Measurements from ENCODE around the gene CATSPERE.

Gene CATSPERE, protein sequence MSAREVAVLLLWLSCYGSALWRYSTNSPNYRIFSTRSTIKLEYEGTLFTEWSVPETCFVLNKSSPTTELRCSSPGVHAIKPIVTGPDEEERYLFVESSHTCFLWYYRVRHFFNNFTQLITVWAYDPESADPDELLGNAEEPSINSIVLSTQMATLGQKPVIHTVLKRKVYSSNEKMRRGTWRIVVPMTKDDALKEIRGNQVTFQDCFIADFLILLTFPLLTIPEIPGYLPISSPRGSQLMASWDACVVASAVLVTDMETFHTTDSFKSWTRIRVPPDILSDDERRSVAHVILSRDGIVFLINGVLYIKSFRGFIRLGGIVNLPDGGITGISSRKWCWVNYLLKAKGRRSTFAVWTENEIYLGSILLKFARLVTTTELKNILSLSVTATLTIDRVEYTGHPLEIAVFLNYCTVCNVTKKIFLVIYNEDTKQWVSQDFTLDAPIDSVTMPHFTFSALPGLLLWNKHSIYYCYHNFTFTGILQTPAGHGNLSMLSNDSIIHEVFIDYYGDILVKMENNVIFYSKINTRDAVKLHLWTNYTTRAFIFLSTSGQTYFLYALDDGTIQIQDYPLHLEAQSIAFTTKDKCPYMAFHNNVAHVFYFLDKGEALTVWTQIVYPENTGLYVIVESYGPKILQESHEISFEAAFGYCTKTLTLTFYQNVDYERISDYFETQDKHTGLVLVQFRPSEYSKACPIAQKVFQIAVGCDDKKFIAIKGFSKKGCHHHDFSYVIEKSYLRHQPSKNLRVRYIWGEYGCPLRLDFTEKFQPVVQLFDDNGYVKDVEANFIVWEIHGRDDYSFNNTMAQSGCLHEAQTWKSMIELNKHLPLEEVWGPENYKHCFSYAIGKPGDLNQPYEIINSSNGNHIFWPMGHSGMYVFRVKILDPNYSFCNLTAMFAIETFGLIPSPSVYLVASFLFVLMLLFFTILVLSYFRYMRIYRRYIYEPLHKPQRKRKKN

DNA sequence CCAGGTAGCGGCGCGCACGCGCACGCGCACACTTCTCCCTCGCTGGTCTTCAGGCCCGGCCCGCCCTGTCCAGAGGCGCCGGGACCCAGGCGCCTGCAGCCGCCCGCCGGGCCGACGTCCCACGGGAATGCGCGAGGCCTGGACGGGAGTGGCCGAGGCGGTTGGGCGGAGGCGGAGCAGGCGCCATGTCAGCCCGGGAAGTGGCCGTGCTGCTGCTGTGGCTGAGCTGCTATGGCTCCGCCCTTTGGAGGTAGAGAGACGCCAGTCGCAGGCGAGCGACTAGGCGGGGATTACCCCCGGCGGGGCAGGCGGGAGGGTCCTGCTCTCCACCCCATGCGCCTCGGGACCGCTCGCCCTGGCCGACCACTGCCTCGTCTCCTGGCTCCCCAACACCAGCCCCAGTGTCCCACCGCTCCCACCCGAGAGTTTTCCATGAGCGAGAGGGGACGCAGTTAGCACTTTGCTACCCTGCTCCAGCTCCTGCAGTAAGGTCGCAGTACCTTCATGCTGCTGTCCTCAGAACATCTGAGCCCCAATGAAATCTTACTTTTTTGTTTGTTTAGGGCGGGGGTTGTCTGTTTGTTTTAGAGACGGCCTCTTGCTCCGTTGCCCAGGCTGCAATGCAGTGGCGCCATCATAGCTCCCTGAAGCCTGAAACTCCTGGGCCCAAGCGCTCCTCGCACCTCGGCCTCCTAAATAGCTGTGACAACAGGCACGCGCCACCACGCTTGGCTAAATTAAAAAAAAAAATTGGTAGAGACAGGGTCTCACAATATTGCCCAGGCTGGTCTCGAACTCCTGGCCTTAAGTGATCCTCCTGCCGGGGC lies at the start of gene CATSPERE:
Gene CATSPERE, plus strand, starts transcription at position 29 of the 827 bp plus-strand sequence. Its CDS starts 157 bp downstream, at position 186.
- peak; percentile 80 for DNase-seq

DNA sequence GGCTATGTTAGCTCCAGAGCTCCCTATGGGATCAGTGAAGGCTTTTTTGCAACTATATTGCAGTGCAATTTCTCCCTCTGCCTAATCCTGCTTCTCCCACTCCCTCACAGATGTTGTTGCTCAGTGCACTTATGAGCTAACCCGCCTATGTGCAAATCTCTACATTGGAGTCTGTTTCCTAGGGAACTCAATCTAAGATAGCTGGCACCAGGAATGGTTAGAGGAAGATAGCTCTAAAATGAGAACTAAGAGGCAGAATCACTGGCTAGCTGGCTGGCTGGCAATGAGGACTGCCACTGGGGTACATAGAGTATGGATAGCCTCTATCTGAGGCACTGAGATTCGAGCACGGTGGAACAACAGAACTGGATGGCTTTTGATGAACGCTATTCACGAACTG lies 48.9 kb upstream of the CATSPERE start:
- DNase-seq = no peak

DNA sequence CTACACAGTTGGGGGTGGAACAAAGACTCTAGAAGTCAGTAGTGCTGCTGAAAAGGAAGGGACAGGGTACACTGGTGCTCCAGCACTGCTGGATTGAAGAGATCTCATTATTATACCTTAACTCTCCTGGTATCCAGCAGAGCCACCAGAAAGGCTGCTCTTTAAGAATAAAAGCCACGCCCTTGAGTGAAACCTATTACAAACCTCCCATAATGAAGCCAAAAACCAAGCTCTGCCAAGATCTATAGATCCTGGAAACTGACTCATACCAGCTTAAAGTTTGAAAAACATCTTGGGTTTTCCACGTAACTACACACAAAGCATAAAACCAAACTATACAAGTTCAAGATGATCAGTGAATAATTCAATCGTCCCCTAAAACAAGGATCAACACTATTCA lies 47.3 kb upstream of the CATSPERE start:
- DNase-seq = no peak

DNA sequence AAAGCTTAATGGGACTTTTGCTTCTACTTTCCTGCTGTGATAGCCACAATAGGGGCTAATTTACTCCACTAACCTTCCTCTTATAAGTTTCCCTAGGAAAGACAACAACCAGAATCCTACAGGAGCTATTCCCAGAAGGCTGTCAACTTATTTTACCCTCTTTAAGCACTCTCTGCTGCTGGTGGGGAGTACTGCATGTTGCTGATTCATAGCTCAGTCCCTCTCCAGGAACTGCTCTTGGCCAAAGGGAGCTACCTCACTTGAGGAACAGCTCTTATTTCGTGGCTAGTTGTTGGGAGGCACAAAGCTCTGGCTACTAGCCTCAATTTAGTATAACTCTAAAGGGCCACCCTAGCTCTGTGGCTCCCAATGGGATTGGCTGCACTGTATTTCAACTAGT lies 46.5 kb upstream of the CATSPERE start:
- DNase-seq = no peak

DNA sequence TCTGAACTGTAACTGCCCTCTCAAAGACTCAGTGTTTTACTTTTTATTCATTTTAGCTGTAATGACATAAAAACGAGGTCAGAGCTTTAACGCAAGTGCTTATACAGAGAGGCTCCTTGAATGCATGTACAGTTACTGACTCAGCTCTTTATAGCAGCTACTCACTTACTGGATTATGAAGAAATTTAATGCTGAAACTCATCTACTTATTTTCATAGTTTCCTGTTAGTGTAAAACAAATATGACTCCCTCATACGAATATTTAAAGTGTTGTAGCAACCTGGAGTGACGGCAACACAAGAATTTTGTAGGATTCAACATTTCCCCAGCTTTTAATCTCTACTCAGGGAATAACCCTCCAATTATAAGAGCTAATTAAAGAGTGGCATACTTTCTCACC lies 42.0 kb upstream of the CATSPERE start:
- DNase-seq = no peak

DNA sequence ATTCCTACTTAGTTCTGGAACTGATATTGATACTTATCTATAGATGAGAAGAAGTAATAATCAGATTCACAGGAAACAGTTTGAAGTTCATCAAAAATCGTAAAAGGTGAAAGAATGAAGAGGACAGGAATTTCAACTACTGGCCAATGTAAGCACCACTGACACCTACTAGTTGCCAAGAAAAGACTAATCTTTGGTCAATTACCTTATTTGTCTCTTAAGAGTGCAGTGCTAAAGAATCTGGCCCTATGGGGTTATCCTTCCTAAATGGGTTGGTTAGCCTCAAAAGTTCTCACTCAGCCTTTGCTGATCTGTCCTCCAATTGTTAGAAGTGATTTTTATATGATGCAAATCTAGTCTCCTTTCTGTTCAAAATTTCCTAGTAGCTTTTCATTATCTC lies 38.9 kb upstream of the CATSPERE start:
- no peak for DNase-seq

DNA sequence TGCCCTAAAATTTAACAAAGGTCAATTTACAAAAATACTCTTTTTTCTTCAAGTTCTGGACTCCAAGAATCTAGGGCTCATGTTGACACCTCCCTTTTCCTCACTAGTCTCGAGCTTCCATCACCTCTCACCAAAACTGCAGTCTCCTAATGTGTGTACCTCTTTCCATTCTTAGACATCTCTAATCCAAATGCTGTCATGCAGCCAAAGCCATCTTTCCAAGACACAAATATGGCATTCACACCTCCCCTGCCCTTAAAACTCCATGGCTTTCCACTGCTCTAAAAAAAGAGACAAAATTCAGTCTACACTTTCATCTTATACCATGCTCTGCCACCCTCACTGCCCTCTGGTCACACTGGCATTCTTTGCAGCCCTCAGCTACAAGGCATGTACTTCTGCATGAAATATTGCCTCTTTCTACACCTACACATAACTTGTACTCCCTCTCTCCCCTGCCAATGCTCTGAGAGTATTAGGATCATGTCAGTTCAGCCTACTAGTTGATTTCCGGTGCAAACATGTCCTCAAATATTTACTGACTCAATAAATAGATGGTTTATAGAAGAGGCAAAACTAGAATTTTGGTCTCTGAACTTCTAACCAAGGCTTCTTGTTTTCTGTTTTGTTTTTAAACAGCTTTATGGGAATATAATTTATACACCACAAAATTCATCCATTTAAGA lies 36.3 kb upstream of the CATSPERE start:
- no peak for DNase-seq

DNA sequence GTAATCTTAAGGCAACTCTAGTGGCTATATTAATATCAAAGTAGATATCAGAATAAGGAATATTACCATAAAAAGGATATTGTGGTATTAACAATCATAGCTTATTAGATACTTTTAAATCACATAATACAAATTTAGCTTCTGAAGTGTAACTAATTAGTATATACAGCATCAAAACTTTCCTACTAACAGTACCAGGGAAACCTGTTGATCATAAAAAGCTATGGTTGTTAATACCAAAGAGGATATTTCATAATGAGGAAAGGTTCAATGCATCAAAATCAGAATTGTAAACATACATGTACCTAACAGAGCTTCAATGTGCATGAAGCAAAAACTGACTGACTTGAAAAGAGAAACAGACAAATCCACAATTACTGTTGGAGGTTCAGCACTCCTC lies 33.4 kb upstream of the CATSPERE start:
- no peak for DNase-seq

DNA sequence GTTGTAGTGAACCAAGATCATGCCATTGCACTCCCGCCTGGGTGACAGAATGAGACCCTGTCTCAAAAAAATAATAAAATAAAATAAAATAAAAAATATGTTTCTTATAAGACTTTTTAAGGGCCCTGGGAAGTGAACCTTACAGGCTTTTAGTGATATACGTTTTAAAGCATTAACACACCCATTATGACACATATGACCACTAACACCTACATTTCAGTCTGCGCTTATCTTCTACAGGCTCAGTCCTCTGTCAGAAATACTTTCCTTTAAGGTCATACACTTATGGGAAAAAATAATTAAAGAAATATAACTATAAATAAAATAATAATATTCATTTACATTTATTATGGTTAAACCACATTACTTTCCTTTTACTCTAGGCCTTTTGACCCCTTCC lies 31.3 kb upstream of the CATSPERE start:
- no peak for DNase-seq

DNA sequence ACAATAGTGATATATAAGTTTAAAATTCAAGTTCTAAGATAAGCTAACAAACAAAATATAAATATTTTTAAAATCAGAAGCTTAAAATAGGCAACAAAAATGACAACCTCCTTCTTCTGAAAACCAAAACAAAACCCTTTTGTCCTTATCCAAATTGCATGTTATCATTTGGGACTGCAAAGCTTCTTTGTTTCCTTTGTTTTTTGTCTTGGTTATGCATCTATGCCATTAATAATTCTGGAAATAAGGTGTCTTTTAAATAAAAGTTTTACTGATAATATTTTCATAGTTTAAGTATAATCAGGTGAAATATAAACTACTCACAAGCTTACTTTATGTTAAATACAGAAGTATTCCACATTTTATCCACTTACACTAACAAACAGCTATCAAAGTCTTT lies 29.9 kb upstream of the CATSPERE start:
- no peak for DNase-seq

DNA sequence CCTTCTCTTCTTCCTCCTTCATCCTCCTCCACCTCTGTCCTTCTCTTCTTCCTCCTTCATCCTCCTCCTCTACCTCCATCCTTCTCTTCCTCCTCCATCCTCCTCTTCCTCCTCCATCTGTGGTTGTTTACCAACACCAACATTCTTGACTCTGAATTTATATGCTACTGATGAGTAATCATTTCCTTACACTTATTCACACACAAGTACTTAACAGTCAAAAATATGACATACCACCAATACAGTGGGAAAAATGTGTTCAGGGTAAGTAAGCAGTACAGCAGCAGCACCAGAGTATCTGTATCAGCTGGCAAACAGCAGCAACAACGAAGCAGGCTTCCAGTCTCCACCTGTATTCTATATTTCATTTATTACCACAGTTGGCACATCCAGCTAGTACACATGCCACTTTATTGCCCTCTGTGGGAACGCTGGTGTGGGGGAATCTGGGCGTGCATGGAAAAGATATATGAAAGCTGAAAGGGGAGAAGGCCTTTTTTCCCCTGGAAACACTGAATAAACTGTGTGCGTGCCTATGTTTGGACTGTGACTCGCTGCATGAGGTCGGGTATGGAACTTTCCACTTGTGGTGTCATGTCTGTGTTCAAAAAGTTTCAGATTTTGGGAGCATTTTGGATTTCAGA lies 25.4 kb upstream of the CATSPERE start:
- DNase-seq = no peak

DNA sequence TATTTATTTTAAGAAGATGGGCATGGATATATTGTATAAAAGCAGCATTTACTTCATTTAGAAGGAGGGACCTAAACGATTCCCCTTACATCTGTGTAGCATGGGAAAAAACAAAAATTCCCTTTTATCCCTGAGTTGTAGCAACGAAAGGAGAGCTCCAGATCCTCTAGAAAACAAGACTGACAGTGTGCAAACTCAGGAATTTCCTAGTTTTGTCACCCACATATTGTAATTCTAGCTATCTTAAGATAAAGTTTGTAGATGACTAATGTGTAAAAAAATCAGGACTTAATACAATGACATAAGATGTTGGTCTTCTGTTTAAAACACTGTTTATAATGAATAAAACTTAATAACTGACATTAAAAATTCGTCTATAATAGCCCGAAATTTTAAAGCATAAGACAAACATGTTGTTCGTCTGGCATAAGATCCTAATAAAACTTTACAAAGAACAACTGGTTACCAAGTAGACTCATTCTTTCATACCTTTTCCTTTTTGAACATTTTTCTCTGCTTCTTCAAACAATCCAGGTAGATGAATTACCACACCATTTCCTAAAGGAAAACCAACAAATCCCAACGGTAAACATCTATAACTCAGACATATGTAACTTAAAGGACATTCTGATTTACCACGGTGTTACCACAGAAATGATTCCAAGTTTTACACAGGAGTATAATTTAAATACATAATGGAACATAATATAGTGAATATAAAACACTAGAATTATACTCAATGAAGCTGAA lies 24.6 kb upstream of the CATSPERE start:
- no peak for DNase-seq

DNA sequence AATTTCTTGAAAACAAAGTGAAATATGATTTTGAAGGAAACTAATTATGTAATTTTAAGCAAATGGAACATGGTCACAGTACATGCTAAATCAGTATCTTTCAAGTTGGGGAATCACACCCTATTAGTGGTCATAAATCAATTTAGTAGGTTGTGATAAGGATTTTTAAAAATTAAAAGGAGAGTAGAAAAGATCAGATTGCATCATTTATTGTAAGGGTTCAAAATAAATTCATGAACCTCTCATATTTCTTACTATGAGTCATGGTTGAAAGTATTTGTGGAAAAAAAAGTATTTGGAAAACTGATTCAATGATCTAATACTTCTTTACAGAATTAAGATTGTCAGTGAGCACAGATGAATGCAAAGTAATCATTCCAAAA lies 24.0 kb upstream of the CATSPERE start:
- DNase-seq = no peak

DNA sequence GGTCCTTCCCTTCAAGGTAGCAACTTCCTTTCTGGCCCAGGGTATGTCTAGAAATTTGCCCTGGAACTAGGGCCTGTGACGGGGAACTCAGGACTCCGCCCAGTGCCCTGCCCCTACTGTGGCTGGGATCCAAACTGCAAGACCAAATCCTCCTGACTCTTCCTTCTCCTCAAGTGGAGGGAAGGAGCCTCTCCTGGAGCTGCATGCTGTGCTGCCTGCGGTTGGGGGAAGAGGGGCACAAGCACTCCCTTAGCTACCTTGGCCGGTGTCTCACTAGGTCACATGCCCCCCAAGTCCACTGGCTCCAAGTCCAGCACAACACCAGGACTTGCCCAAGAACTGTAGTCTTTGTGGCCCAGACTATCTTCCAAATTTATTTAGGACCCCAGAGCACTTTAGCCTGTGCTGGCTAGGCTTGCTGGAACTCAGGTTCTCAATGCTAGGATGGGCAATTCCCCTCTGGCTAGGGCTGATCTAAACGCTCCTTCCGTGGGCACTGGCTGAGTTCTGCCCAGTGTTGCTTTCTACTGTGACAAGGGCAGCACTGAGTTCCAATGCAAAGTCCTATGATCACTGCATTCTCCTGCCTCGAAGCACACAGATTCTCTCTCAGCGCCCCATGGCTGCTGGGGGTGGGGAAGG lies 21.6 kb upstream of the CATSPERE start:
- no peak for DNase-seq

DNA sequence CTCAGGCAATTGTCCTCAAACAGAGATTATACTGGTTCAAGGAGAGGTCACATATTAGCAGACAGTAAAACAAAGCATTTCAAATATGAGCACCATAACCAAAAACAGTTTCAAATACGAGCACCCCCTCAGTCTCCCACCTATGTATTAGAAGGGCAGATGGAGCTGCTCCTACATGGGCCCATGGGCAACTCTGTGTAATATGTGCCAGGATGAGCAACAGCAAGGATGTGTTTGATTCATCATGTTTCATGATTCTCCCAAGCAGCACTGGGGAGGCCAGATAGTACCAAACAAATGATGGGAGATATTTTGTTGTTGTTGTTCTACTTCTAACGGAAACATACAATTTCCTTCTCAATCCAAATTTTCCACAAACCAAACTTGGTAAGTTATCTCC lies 18.2 kb upstream of the CATSPERE start:
- DNase-seq = no peak

DNA sequence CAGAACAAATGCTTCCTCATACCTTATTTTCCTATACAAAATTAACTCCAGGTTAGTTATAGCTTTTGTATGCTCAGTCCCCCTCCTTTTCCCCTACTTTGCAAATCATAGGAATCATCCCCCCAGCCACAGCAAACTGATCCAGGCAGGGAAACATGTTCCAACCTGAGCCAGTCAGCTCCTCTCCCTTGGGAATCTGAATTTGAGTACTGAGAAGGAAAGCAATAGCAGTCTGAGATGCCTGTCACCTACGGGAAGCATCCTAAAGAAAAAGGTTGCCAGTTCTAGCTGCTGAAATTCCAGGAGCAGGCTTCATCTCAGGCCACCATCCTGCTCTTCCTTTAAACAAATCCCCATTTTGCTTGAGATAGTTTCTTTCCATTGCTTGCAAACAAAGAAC lies 16.2 kb upstream of the CATSPERE start:
- DNase-seq = no peak

DNA sequence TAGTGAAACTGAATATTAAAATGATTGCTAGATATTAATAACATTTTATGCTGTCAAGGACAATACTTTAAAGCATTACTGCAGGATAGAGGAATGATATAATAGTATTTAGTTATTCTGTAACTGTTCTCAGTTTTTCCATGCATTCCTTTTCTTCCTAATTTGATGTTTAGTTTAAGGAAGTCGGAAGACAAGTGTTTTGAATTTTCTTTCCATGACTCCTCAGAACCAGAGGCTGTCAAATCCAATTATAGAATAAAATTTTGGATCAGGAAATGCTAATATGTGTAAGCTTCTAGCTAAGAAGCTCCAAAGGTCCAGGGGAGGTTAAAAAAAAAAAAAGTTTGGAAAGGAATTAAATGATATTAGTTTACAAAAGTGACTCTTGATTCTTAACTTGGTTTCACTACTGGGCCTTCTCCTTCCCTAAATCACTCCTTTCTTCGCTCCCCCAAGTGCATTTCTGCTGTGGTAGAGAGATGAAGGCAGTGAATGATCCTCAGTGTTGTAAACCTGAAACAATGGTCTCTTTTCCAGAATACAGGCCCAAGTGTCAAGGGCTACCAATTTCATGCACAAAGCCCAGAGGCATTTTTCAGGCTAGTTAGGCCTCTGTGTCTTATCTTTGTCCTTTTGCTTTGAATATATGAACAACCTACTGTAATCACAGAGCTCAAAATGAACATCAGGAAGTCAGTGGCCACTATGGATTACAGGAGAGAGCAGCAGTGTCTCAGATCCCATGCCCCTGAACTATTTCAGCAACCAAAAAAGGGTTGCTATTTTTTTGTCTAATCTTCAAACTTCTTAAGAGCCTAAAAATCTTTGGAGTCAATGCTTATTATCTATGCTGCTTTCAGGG lies 15.5 kb upstream of the CATSPERE start:
- no peak for DNase-seq

DNA sequence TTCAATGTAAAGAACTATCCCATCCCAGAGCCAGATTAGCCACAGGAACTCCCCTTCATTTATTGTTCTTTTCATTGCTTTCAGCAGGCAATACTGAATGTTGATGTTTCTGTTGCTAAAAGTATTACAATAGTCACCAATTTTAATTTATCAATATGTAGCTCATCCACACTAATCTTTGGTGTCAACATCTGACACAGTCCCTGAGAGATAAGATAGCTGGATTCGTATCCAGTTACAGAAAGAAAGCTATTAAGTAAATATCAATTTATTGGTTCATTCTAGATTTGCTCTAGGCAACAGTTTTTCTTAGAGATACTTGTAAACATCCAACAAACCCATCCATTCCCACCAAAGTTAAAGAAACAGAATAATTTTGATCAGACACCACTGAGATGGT lies 14.0 kb upstream of the CATSPERE start:
- DNase-seq = no peak

DNA sequence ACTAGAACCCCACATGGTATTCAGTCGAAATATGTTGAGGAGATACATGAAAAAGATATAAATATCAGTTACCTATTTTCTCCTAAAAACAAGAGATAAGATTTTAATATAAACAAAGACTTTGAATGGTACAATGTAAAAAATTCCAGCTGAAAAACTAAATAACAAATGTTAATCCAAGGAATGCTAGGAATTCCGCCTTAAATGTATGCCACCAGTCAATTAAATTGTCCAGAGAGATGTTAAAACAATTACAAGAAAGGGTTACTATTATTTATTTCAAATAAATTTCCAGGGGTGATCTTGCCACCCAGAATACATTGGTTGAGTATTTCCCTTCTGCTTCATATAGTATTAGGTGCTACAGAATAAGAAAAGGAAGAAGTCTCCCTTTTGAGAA lies 13.5 kb upstream of the CATSPERE start:
- DNase-seq = no peak

Data from stimulated activated CD8-positive, alpha-beta memory T cell treated with anti-CD3 and anti-CD28 coated beads, Interleukin-4, amount 100 ng/mL, for 48 hours (primary cell).